MCF 10A (cell line): ENCODE results near the gene TDRD9. TPM values are rescaled to one million over a fixed set of nuclear protein-coding genes. Genes with fewer than 3 reads are reported as not detected.
A peak's percentile ranks its signal among the peaks of the same experiment; 100 is the strongest.

Source experiments
- BruUV-seq: library from RNA; stranded (reverse); fragments of 400-500 nt; replicated peaks from 2 replicates; lab custom pipeline; 2021; lab: Mats Ljungman, UMichigan
- CTCF ChIA-PET: fragments of 300-600 bp; sonication (Branson Sonifier 250); formaldehyde crosslinking; extraction: SDS; loops from one replicate; lab custom pipeline; 2021; ENCODE audit warnings: antibody characterized with exemption, inconsistent platforms; lab: Yijun Ruan, JAX
- POLR2A ChIA-PET: fragments of 300-600, 350-650 bp; sonication (Branson Sonifier 250); formaldehyde crosslinking; extraction: SDS; loops from one replicate; lab custom pipeline; 2020; ENCODE audit warnings: antibody characterized with exemption, inconsistent platforms; lab: Yijun Ruan, JAX
- DNase-seq: peaks from one replicate; pipeline ENCODE4 v3.0.0-alpha.2; 2018; ENCODE audit not compliant: unreplicated experiment
- H3K27ac Mint-ChIP-seq: one replicate; pipeline ENCODE4 v1.8.0; 2022; ENCODE audit warnings: mild to moderate bottlenecking, low read depth, mixed read lengths; ENCODE audit not compliant: unreplicated experiment
- H3K27me3 Mint-ChIP-seq: one replicate; pipeline ENCODE4 v1.8.0; 2022; ENCODE audit warnings: mixed read lengths; ENCODE audit not compliant: insufficient read depth, unreplicated experiment
- H3K36me3 Mint-ChIP-seq: one replicate; pipeline ENCODE4 v1.8.0; 2022; ENCODE audit warnings: mild to moderate bottlenecking, moderate library complexity, mixed read lengths; ENCODE audit not compliant: insufficient read depth, unreplicated experiment
- H3K4me1 Mint-ChIP-seq: one replicate; pipeline ENCODE4 v1.8.0; 2022; ENCODE audit warnings: mixed read lengths; ENCODE audit not compliant: insufficient read depth, unreplicated experiment
- H3K4me3 Mint-ChIP-seq: one replicate; pipeline ENCODE4 v1.8.0; 2022; ENCODE audit warnings: mild to moderate bottlenecking, moderate library complexity, mixed read lengths; ENCODE audit not compliant: unreplicated experiment
- H3K9me3 Mint-ChIP-seq: one replicate; pipeline ENCODE4 v1.8.0; 2022; ENCODE audit warnings: mixed read lengths; ENCODE audit not compliant: unreplicated experiment
- intact Hi-C: fragments of 100-400 bp; cut with micrococcal nuclease; formaldehyde crosslinking; loops from 2 replicates; pipeline ENCODE4 v1.14.1; 2022
- total RNA-seq: library from RNA; stranded (reverse); gene quantifications from 2 replicates; pipeline ENCODE4 v1.2.3, GENCODE V29; 2022
- TF ChIP-seq, protein P1 (sequence below): fragments of 200-600 bp; IDR thresholded peaks from one replicate; pipeline ENCODE4 v1.8.0; 2022; ENCODE audit warnings: antibody characterized with exemption, mild to moderate bottlenecking; ENCODE audit not compliant: unreplicated experiment

TDRD9 gene
- total RNA-seq, 1 experiment from 2014 or later: 0.40 TPM

DNA sequence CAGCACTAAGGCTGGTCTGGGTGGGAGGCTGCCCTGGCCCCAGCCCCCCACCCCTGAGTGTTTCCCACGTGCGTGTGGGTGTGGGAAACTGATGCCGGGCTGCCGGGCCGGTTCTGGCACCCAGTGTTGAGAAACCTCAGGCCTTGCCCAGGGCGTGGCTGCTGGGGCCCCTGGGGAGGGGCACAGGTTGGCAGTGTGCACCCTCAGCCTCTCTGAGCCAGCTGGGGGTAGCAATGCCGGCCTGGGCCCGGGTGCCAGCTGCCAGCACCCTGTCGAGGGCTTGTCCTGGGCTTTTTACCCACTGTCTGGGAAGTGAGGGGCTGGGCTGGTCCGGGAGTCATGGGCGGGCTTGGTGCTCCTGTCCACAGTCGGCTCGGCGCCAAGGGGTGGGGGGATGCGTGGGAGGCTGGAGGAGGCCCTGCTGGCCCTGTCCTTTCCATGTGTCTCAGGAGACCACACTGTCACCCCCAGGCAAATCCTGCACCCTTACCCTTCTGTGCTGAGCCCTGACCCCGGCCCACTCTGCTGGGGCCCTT is 172.9 kb downstream of the TDRD9 start:
- intact Hi-C loops: no loop called here
- Mint-ChIP-seq H3K36me3 (no peaks in the 10 kb centered on the region), H3K4me1 (peaks cover 8% of the 10 kb centered on the region), H3K27me3 (no peaks in the 10 kb centered on the region), H3K4me3 (no peak overlapping the region), H3K27ac (peak overlapping the region; percentile 23), H3K9me3 (no peaks in the 10 kb centered on the region)
- ChIA-PET CTCF (interaction anchor here (0.5 to 1.3 kb wide), 3 partner anchors 22 to 344 kb away, joined by 3 to 4 read pairs (median 4); no protein-coding TSS in a partner anchor), POLR2A (interaction anchor here (0.6 to 1.4 kb wide), 2 partner anchors 21 to 23 kb away, joined by 3 to 5 read pairs; no protein-coding TSS in a partner anchor)
- TF ChIP-seq, protein P1, sequence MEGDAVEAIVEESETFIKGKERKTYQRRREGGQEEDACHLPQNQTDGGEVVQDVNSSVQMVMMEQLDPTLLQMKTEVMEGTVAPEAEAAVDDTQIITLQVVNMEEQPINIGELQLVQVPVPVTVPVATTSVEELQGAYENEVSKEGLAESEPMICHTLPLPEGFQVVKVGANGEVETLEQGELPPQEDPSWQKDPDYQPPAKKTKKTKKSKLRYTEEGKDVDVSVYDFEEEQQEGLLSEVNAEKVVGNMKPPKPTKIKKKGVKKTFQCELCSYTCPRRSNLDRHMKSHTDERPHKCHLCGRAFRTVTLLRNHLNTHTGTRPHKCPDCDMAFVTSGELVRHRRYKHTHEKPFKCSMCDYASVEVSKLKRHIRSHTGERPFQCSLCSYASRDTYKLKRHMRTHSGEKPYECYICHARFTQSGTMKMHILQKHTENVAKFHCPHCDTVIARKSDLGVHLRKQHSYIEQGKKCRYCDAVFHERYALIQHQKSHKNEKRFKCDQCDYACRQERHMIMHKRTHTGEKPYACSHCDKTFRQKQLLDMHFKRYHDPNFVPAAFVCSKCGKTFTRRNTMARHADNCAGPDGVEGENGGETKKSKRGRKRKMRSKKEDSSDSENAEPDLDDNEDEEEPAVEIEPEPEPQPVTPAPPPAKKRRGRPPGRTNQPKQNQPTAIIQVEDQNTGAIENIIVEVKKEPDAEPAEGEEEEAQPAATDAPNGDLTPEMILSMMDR: no peak
- no TSS peak for BruUV-seq
- DNase-seq: peak; percentile 25

DNA sequence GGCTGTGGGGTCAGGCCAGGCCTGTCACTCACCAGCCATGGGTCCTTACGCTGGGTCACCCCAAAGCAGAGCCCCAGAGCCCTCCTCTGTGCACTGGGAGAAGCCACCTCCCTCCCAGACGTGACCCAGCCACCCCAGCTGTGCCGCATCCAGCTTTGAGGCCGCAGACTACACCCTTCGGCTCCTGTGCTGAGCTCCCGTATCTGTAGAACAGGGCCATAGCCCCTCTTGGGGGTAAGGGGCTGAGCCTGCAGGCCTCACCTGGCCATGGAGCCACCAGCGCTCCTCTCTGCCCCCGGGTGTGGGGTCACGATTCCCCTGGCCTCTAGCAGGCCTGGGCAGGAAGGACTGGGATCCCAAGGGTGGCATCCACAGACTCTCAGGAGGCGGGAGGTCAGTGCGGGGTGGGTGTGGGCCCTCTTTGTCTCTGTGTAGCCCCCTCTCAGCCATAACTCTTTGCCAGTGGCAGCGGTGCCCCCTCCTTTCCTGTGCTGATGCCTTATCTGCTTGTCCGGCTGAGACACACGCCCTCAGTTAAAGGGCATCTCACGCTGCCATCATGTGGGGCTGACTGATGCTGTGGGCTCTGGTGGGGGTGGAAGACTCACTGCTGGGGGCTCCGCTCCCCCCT is 173.5 kb downstream of the TDRD9 start:
- intact Hi-C loops: no loop called here
- peaks cover 8% of the 10 kb centered on the region for H3K4me1 Mint-ChIP-seq

More for the DNA sequence above, 173.5 kb downstream of the TDRD9 start:
- no peak for DNase-seq
- Mint-ChIP-seq H3K36me3 (no peaks in the 10 kb centered on the region), H3K4me3 (no peak overlapping the region), H3K27ac (no peak overlapping the region), H3K27me3 (no peaks in the 10 kb centered on the region), H3K9me3 (no peaks in the 10 kb centered on the region)
- TF ChIP-seq, protein P1: no peak
- BruUV-seq: no TSS peak
- ChIA-PET CTCF (interaction anchor here (0.7 kb wide), 1 partner anchor 24 kb away, joined by 4 read pairs; no protein-coding TSS in a partner anchor), POLR2A (interaction anchor here (1.4 kb wide), 1 partner anchor 20 kb away, joined by 5 read pairs; no protein-coding TSS in a partner anchor)

Other genes starting within 250 kb of the TDRD9 start
- 9.4 and 17.5 TPM in 2 replicates for gene XRCC3, start 213.0 kb upstream of the TDRD9 start, total RNA-seq
- gene ZFYVE21, start 212.6 kb upstream of the TDRD9 start, total RNA-seq: 28.6 and 35.5 TPM in 2 replicates
- gene PPP1R13B, start 80.9 kb upstream of the TDRD9 start, total RNA-seq: 16.2 and 17.5 TPM in 2 replicates
- gene RD3L, start 14.1 kb downstream of the TDRD9 start, total RNA-seq: not detected in 2 replicates
- gene ASPG, start 157.2 kb downstream of the TDRD9 start, total RNA-seq: 0.05 and 0.12 TPM in 2 replicates
- 0.26 and 0.39 TPM in 2 replicates for gene KIF26A, start 210.1 kb downstream of the TDRD9 start, total RNA-seq